Left colon (tissue), 2 donors: ENCODE results near the gene F11. TPM values are rescaled to one million over a fixed set of nuclear protein-coding genes. Genes with fewer than 3 reads are reported as not detected.
"Not testable (repeated sequence)": the region's sequence is repeated elsewhere in the genome, so short reads cannot be mapped to it uniquely, and the experiment has no call there.

Source experiments
- ATAC-seq: fragments of 200-7000 bp; cut with Tn5 transposase; one replicate; pipeline ENCODE4 v1.9.1; 2020; ENCODE audit warnings: mild to moderate bottlenecking, moderate library complexity
- DNase-seq, 2 donors: peaks; one replicate each; pipeline ENCODE4 v3.0.0-alpha.2; 2020
- intact Hi-C, 2 donors: fragments of 100-400 bp; cut with DNase I in 1 of 2; cut with micrococcal nuclease in 1 of 2; formaldehyde crosslinking; loops; one replicate each; pipeline versions ENCODE4 v1.11.2 to v1.14.0; 2022; cut with DNase I, micrococcal nuclease
- total RNA-seq, 2 donors: library from RNA; stranded (reverse); fragmentation: NEBNext Ultra II Directional; extraction: Animal tissue kit (Norgen Biotek cat#: 25700); gene quantifications; one replicate each; pipeline ENCODE4 v1.2.1, GENCODE V29; 2021
- donor health status: DM: no; HTN: no; CAD: no.
- donor health status: DM: yes; HTN: yes; CAD: no.

F11 gene
- total RNA-seq, 2 donors from 2014 or later = 0.45 TPM; not detected in 1

- no peak for DNase-seq
- ATAC-seq = no peak
- intact Hi-C loops = loop anchor here in 1 of 2 donors (10.0 kb wide), 1 partner anchor 293 kb away; no protein-coding TSS in a partner anchor
These were observed 25.4 kb downstream of the F11 start for GRCh38 chr4:186291256-186291890.

GRCh38 chr4:186294160-186294559 lies 28.2 kb downstream of the F11 start:
- intact Hi-C loops = loop anchor here in 1 of 2 donors (10.0 kb wide), 1 partner anchor 291 kb away; no protein-coding TSS in a partner anchor
- no peak for DNase-seq
- no peak for ATAC-seq

- intact Hi-C loops = loop anchor here (2.0 to 10.0 kb wide), 2 partner anchors 288 to 290 kb away; no protein-coding TSS in a partner anchor
- peak; percentile 52 for ATAC-seq
- peak in 1 of 2 donors; percentile 37 for DNase-seq
These were observed 30.5 kb downstream of the F11 start for GRCh38 chr4:186296481-186296880.

GRCh38 chr4:186297013-186297645 lies 31.1 kb downstream of the F11 start:
- intact Hi-C loops = loop anchor here (2.0 to 10.0 kb wide), 2 partner anchors 288 to 290 kb away; no protein-coding TSS in a partner anchor
- no peak for DNase-seq
- peak; percentile 50 for ATAC-seq

- no peak for DNase-seq
- intact Hi-C loops = loop anchor here in 1 of 2 donors (10.0 kb wide), 1 partner anchor 287 kb away; no protein-coding TSS in a partner anchor
- no peak for ATAC-seq
These were observed 32.1 kb downstream of the F11 start for GRCh38 chr4:186298031-186298647.

GRCh38 chr4:186299291-186299690 lies 33.3 kb downstream of the F11 start:
- DNase-seq (no peak), ATAC-seq (peak; percentile 29)
- intact Hi-C loops = loop anchor here in 1 of 2 donors (10.0 kb wide), 1 partner anchor 286 kb away; no protein-coding TSS in a partner anchor

GRCh38 chr4:186300659-186301390 lies 34.8 kb downstream of the F11 start:
- ATAC-seq (peak; percentile 91), DNase-seq (no peak)

GRCh38 chr4:186304216-186304615 lies 38.2 kb downstream of the F11 start:
- intact Hi-C loops = no loop called here
- DNase-seq (no peak), ATAC-seq (no peak)

More at GRCh38 chr4:186300659-186301390, 34.8 kb downstream of the F11 start:
- intact Hi-C loops = no loop called here

- ATAC-seq (no peak), DNase-seq (no peak)
- intact Hi-C loops = no loop called here
These were observed 39.0 kb downstream of the F11 start for GRCh38 chr4:186304866-186305505.

- intact Hi-C loops = no loop called here
- ATAC-seq (no peak), DNase-seq (no peak)
These were observed 41.5 kb downstream of the F11 start for GRCh38 chr4:186307497-186307896.

- no peak for ATAC-seq
- intact Hi-C loops = no loop called here
These were observed 41.9 kb downstream of the F11 start for GRCh38 chr4:186307916-186308315.

GRCh38 chr4:186318481-186318880 lies 52.5 kb downstream of the F11 start:
- no peak for DNase-seq
- ATAC-seq = no peak

More at GRCh38 chr4:186307916-186308315, 41.9 kb downstream of the F11 start:
- DNase-seq = no peak

GRCh38 chr4:186324660-186325059 lies 58.7 kb downstream of the F11 start:
- ATAC-seq, DNase-seq, intact Hi-C loops: not testable (repeated sequence)

More at GRCh38 chr4:186318481-186318880, 52.5 kb downstream of the F11 start:
- intact Hi-C loops = no loop called here

- peak; percentile 84 for ATAC-seq
These were observed 60.4 kb downstream of the F11 start for GRCh38 chr4:186326391-186326790.

GRCh38 chr4:186329372-186329771 lies 63.4 kb downstream of the F11 start:
- DNase-seq (no peak), ATAC-seq (no peak)
- intact Hi-C loops = no loop called here

More at GRCh38 chr4:186326391-186326790, 60.4 kb downstream of the F11 start:
- DNase-seq = peak in 1 of 2 donors; percentile 5
- intact Hi-C loops = no loop called here

- ATAC-seq (no peak), DNase-seq (no peak)
- intact Hi-C loops = no loop called here
These were observed 64.4 kb downstream of the F11 start for GRCh38 chr4:186330368-186330767.

GRCh38 chr4:186335793-186336192 lies 69.8 kb downstream of the F11 start:
- ATAC-seq (no peak), DNase-seq (no peak)
- intact Hi-C loops = no loop called here
